Measurements from ENCODE around the gene TTI1.

Gene TTI1

DNA sequence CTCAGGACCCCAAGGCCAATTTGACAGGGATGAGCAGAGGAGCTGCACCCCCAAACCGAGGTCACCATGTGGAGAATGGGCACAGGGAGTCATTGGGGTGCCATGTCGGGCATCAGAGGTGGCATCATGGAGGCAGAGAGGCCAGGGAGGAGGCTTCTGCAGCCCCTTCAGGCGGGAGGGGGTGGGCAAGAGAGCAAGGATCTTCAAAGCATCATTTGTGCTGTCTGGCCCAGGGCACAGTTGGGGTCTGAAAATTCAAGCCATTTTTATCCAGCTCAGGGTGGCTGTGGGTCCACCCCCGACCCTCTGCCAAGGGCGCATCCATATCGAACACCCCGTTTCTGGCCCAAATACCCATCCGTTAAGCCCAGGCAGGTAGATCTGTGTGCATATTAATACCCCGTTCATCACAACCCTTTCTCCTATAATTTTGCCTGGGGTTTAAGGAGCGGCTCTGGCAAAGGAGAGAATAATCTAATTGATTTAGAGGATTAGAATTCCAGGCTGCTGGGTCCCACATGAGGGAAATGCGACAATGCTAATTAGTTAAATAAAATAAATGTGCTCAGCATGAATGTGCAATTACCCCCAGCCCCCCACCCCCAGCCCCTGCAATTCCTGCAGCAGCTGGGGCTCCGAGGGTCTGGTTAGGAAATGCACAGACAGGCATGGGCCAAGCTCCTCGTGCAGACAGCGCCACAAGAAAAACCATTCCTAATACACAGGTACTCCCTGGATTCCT, 98.5 kb downstream of the TTI1 start:
- no peak for DNase-seq

DNA sequence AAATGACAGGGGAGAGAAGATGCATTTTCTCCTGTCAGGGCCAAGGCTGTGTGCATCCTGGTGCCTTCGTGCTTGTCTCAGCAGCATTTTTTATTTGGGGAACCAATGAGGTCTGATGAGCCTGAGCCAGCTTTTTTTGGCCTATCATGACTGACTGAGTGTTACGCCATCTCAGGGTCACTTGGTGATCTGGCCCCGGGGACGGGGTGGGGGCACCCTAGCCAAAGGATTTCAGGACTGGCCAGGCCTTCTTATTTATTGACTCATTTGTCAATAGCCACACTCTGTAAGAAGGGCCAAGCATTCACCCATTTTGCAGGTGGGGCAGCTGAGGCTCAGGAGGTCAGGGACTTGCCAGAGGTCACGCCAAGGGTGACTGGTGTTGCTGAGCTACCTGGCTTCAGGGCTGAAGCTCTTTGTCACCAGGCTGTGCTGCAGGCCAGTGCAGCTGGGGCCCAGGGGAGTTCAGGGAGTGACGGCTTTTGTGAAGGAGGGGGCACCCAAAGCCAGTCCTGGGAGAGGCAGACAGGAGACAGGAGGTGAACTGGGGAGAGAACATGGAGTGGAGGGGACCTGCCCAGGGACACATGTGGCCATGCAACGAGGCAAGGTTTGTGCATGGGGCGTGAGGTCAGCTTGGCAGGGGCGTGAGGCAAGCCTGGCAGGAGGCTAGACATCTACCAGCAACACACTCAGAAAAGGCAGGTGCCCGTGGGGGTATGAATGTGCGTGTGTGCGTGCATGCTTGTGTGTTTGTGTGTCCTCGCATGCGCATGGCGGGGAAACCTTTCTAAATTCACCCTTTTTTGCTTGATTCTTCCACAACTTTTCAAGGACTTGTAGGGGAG, 99.2 kb downstream of the TTI1 start:
- no peak for DNase-seq

All from activated naive CD4-positive, alpha-beta T cell (primary cell).